GM18517 (cell line): Measurements from ENCODE around the gene UGT1A8.
"Not testable (repeated sequence)": the region's sequence is repeated elsewhere in the genome, so short reads cannot be mapped to it uniquely, and the experiment has no call there.

Experiments
- ATAC-seq: cut with Tn5 transposase; IDR thresholded peaks from one replicate; pipeline ENCODE4 v1.9.1; 2021; ENCODE audit warnings: mild to moderate bottlenecking, moderate library complexity; ENCODE audit not compliant: unreplicated experiment

Gene UGT1A8

GRCh38 chr2:233712611-233713261 is 95.3 kb downstream of the UGT1A8 start, which contains the start of gene UGT1A5:
Gene UGT1A5, plus strand, starts transcription at chr2:233712907. Its CDS starts 85 bp downstream, at chr2:233712992.
- ATAC-seq: no peak

- ATAC-seq: no peak
Observed at GRCh38 chr2:233713262-233713615, 95.8 kb downstream of the UGT1A8 start.

GRCh38 chr2:233714121-233714520 is 96.7 kb downstream of the UGT1A8 start:
- ATAC-seq: no peak

GRCh38 chr2:233718552-233718951 is 101.1 kb downstream of the UGT1A8 start, which contains the start of gene UGT1A4:
Gene UGT1A4, plus strand, starts transcription at chr2:233718736. Its CDS starts 85 bp downstream, at chr2:233718821.
- ATAC-seq: no peak

- ATAC-seq: no peak
Observed at GRCh38 chr2:233728723-233729301, 111.4 kb downstream of the UGT1A8 start, which contains the start of gene UGT1A3. Gene UGT1A3, plus strand, starts transcription at chr2:233729042. Its CDS starts 85 bp downstream, at chr2:233729127.

- ATAC-seq: not testable (repeated sequence)
Observed at GRCh38 chr2:233736868-233737653, 119.6 kb downstream of the UGT1A8 start.

- ATAC-seq: no peak
Observed at GRCh38 chr2:233740870-233741269, 123.4 kb downstream of the UGT1A8 start.

GRCh38 chr2:233743464-233744259 is 126.2 kb downstream of the UGT1A8 start:
- no peak for ATAC-seq

GRCh38 chr2:233745073-233745755 is 127.8 kb downstream of the UGT1A8 start:
- ATAC-seq: no peak

- ATAC-seq: not testable (repeated sequence)
Observed at GRCh38 chr2:233745838-233746237, 128.4 kb downstream of the UGT1A8 start.

GRCh38 chr2:233746475-233747282 is 129.2 kb downstream of the UGT1A8 start:
- no peak for ATAC-seq

- ATAC-seq: no peak
Observed at GRCh38 chr2:233747283-233747544, 129.8 kb downstream of the UGT1A8 start.

GRCh38 chr2:233750689-233751088 is 133.3 kb downstream of the UGT1A8 start:
- ATAC-seq: not testable (repeated sequence)

- not testable (repeated sequence) for ATAC-seq
Observed at GRCh38 chr2:233751212-233752009, 134.0 kb downstream of the UGT1A8 start.

GRCh38 chr2:233754872-233755611 is 137.6 kb downstream of the UGT1A8 start:
- ATAC-seq: no peak

- ATAC-seq: no peak
Observed at GRCh38 chr2:233756429-233757081, 139.1 kb downstream of the UGT1A8 start.

GRCh38 chr2:233758141-233758540 is 140.7 kb downstream of the UGT1A8 start:
- ATAC-seq: no peak

GRCh38 chr2:233758849-233759248 is 141.4 kb downstream of the UGT1A8 start:
- no peak for ATAC-seq
